Measurements from ENCODE around the gene PPM1B.
A peak's percentile ranks its signal among the peaks of the same experiment; 100 is the strongest.
"Not testable (repeated sequence)": the region's sequence is repeated elsewhere in the genome, so short reads cannot be mapped to it uniquely, and the experiment has no call there.

The PPM1B gene

DNA sequence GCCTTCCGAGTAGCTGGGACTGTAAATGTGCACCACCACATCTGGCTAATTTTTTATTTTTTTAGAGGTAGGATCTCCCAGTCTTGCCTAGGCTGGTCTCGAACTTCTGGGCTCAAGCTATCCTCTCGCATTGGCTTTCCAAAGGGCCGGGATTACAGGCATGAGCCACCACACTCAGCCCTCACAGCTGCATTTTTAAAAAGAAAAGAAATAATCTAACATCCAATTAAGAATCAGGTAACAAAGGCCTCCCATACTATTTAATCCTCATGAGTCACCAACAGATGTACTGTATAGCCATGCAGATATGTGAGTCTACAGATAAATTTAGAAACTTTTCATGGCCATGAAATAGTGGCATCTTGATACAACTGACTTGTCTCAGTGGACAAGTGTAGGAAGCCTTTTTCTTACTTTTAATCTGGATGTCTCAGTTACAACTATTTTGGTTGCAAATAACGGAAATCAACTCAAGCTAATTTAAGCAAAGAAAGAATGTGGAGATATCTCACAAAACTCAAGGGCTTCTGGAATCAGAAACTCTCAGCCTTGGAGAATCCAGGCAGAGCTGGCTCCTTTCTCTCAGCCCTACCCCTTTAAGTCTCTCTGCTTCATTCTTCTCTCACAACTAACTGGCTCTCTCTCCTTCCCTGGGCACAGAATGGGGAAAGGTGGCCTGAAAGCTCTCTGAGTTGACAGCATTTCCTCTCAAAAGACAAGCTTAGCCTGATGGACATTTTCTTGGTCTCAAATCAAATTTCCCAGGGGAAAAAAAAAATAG is 12.8 kb upstream of the PPM1B start:
- DNase-seq (ENCODE audit: low read depth in 2 of 3, low spot score in 1 of 3): no peak

DNA sequence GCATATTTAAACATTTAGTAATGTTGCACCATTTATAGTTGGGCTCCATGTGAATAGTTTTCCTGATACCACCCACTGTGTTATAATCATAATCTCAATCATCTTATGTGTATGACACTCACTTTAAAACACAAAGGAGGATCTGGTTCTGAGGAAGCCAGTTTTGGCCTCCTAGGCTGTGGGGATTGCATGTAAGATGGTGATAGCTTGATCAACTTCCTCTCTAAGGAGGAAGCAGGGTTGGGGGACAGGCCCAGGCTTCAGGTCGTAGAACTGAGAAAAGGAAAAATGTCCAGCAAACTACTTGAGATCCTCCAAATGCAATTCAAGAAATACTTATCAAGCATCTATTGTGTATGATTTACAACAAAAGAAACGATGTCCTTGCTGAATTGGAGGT is 4.9 kb upstream of the PPM1B start:
- DNase-seq (ENCODE audit: low read depth in 2 of 3, low spot score in 1 of 3): no peak

DNA sequence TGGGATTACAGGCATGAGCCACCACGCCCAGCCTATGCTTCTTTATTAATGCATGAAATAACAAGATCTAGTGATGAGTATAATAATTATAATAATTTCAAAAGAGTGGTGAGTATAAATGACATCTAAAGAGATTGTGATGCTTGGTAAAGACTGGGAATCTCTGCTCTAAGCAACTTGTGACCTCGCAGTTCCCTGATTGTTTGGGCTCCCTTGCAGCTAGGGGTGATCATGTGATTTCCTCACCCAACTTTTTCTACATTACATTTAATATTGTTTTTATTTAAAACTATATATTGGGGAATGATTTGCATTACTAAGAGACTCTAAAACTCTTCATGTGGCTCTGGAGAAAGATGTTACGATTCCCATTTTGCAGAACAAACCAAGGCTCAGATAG is 4.1 kb upstream of the PPM1B start:
- no peak for DNase-seq (ENCODE audit: low read depth in 2 of 3, low spot score in 1 of 3)

DNA sequence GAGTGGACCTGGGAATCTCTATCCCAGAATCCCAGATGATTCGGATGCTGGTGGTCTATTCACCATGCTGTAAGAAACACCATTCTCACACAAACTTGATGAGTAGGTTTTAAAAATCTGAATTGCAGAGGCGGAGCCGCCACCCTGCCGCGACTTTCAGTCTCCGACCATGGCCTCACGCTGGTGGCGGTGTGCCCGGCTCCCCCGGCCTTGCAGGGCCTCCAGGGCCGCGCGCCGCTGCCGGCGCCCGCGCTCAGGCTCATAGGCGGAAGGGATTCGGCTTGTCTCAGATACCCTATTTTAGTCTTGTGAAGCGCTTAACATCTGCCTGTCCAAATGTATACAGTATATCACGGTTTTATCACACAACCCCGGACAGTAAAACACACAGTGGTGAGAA is 2.6 kb upstream of the PPM1B start:
- no peak for DNase-seq (ENCODE audit: low read depth in 2 of 3, low spot score in 1 of 3)

DNA sequence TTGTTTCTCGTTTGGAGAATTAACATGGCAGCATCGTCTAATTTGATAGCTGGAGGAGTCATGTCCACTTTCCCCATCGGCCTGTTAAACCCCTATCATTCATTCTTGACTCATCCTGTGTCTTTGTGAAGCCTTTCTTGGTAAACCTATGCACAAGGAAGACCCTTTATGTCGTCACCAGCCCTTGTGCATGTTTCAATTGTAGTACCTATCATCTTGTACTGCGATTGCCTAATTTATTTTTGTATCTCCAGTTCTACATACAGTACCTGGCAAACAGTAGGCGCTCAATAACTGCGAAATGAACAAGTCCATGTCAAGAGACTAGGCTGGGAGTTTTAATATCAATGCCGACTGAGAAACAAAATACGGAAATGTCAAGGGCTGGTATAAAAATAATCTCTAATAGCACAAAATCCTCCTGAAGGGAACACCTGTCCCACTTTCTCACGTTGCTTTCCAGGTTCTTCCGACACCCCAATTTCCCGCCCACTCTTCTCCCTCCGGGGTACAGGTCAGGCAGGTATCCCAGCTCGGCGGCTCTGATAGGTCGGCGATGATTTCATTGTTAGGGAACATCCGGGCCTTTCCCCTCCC is 1.3 kb upstream of the PPM1B start:
- no peak for DNase-seq (ENCODE audit: low read depth in 2 of 3, low spot score in 1 of 3)

DNA sequence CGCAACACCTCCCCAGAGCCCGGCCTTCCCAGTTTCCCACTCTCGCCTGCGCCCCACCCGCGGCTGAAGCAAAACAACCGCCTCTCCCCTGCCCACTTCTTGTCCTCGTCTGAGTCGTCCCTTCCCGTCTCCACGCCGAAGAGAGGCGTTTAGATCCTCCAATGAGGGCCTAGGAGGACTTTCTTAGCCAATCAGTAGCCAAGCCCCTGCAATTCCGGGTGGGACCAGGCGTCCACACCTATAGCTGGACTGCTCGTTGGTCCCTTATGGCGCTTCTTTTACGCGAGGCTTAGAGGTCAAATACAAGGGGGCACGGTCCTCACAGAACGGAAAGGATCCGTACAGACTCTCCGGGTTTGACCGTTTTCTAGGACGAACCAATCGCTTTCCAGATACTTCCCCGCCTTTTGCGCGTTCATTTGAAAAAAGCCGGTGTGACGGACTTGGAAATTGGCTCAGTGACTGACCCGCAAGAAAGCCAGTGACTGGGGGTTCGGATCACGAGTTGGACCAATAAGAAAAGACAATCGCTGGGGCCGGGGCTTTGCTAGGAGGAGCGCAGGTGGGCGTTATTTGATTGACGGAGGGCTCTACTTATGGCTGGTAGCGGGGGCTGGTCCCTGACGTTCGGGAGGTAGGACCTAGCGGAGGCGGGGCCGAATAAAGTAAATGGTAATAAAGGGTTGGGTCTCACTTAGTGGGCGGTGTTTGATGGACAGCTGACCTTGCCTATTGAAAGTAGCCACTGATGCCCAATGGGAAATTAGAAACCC is 581 bp upstream of the PPM1B start:
- peak; percentile 95 to 96 (median 95) for DNase-seq (ENCODE audit: low read depth in 2 of 3, low spot score in 1 of 3)

DNA sequence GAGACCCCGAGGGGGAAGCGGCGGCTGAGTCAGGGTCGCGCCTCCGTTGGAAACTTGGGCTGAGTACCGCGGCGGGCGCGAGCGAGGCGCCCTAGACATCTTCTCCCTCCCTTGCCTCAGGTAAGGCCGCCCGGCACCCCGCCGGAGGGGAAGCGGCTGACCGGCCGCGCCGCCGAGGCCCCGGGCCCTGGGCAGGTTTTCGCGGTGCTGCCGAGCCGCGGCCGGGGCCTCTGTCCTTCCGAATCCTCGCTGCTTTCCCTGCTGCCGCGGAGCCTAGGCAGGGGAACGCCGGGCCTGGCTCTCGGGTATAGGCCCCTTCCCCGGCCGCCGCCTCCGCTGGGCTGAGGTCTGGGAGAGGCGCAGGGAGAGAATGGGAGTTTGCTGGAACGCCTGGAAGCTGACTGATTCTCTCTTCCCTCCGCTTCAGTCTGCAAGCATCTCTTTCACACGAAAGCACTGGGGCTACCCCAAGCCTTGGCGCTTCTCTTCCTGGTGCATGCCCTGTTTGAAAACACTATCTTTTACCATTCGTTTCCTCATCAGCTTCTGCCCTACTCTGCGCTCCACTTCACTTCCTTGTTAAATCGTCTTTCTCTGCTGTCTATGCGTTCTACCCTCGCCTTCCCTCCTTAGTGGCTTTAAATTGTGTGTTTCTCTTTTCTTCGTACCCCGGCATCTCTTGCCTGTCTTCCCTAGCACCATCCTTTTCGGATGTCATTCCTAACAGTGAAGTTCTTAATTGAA is 652 bp downstream of the PPM1B start:
- DNase-seq (ENCODE audit: low read depth in 2 of 3, low spot score in 1 of 3): peak; percentile 19 to 32 (median 19)

DNA sequence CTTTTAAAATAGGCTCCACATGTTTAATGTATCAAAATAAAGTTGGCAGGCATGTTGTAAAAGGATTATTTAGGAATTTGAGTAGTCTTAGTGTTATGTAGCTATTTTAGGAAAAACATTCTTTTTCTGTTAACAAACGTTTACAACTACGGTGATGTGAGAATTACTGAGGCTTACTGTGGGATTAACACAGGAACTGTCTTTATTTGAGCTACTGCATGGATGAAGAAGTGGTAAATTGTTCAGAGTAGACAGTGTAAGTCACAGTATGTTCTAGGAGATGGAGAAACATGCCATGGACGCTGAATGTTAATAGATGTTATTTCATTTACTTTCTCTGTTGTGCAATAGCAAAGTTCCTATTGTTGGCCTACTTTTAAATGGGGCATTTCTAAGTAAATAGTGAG is 1.6 kb downstream of the PPM1B start:
- no peak for DNase-seq (ENCODE audit: low read depth in 2 of 3, low spot score in 1 of 3)

DNA sequence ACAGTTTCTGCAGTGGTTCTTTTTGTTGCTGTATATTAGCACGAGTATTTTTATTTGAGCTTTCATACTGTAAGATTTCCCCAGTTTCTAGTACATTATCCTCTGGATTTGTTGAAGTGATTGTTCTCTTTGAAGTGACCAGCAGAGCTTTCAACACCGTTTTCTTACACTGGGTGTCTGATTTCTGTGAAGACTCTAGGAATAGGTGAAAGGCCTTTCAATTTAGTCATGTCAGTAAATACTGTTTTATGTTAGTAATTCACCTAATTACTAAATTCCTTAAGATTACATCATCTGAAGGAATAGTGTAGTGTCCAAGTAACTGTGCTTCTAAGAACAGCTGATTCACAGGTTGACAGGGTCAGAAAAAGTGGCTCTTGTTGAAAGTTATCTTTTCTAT is 2.3 kb downstream of the PPM1B start:
- no peak for DNase-seq (ENCODE audit: low read depth in 2 of 3, low spot score in 1 of 3)

DNA sequence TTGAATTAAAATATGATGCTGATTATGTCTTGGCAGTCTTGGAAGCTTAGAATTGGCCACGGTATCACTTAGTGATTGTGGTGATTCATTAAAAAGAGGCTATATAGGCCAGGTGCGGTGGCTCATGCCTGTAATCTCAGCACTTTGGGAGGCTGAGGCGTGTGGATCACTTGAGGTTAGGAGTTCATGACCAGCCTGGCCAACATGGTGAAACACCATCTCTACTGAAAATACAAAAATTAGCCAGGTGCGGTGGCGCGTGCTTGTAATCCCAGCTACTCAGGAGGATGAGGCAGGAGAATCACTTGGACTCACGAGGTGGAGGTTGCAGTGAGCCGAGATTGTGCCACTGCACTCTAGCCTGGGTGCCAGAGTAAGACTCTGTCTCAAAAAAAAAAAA is 2.8 kb downstream of the PPM1B start:
- DNase-seq (ENCODE audit: low read depth in 2 of 3, low spot score in 1 of 3): not testable (repeated sequence)

DNA sequence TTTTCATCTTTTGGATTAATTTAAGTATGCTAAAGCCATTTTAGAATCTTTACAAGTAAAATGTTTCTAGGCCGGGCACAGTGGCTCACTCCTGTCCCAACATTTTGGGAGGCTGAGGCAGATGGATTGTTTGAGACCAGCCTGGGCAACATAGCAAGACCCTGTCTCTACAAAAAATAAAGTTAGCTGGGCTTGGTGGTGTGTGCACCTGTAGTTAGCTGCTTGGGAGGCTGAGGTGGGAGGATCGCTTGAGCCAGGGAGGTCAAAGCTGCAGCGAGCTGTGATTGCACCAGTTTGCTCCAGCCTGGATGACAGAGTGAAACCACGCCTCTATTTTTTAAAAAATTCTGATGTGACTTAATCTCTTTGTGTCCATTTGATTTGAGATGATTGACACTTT is 3.9 kb downstream of the PPM1B start:
- DNase-seq (ENCODE audit: low read depth in 2 of 3, low spot score in 1 of 3): no peak

DNA sequence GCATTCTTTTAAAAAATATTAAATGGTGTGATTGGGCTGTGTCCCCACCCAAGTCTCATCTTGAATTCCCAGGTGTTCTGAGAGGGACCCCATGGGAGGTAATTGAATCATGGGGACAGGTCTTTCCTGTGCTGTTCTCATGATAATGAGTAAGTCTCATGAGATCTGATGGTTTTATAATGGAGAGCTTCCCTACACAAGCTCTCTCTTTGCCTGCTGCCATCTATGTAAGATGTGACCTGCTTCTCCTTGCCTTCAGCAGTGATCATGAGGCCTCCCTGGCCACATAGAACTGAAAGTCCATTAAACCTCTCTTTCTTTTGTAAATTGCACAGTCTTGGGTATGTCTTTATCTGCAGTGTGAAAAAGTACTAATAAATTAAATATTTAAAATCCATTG is 10.3 kb downstream of the PPM1B start:
- DNase-seq (ENCODE audit: low read depth in 2 of 3, low spot score in 1 of 3): no peak

DNA sequence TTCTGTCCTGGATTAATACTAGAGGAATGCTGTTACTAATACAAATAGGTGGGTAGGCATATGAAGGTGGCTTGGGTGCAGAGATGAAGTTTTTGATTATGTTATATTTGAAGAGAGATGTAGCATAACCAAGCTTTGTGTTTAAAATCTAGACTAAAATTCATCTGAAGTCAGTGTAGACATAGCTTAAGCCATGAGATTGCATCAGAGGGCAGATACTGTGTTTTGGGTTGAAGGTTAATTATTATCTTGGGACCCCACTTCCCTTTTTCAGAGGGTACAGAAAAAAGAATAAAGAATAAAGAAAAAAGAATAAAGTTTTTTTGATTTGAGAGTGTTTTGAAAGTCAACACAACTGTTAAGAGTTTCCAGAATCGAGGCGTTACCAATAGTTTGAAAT is 13.0 kb downstream of the PPM1B start:
- no peak for DNase-seq (ENCODE audit: low read depth in 2 of 3, low spot score in 1 of 3)

DNA sequence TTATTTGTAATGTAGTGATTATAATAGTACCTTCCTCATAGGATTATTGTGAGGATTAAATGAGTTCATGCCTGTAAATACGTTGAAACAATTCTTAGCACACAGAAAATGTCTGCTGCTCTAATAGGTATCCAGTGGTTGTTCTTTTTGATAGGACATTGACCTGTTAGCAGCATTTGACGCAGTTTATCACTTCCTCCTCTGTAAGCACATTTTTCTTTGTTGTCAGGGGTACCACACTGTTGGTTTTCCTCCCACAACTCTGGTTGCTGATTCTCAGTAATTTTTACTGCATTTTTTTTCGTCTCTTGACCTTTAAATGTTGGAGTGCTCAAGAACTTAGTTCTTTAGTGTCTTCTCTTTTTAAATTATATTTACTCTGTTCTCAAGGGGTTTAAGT is 15.4 kb downstream of the PPM1B start:
- no peak for DNase-seq (ENCODE audit: low read depth in 2 of 3, low spot score in 1 of 3)

DNA sequence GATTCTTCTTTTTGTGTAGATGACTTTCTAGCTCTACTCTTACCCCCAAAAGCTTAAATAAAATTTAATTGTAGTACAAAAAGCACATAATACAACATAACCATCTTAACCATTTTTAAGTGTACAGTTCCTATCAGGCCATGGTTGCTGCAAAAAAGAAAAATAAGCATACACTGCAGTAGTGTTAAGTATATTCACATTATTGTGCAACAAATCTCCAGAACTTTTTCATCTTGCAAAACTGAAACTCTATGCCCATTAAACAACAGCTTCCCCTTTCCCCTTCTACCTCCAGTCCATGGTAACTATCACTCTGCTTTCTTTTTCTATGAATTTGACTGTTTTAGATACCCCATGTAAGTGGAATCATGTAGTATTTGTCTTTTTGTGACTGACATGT is 18.1 kb downstream of the PPM1B start:
- DNase-seq (ENCODE audit: low read depth in 2 of 3, low spot score in 1 of 3): no peak

DNA sequence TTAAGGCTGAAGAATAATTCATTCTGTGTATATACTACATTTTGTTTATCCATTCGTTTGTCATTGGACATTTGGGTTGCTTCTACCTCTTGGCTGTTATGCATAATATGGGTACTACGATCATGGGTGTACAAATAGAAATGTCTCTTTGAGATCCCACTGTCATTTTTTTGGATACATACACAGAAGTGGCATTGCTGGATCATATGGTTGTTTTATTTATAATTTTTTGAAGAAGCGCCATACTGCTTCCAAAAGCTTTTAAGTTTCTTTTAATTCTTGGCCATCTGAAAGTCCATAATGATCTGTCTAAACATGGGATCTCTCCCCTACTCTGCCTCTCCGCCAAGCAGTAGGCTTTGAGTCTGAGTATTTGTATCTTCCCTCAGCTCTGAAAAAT is 18.6 kb downstream of the PPM1B start:
- DNase-seq (ENCODE audit: low read depth in 2 of 3, low spot score in 1 of 3): no peak

DNA sequence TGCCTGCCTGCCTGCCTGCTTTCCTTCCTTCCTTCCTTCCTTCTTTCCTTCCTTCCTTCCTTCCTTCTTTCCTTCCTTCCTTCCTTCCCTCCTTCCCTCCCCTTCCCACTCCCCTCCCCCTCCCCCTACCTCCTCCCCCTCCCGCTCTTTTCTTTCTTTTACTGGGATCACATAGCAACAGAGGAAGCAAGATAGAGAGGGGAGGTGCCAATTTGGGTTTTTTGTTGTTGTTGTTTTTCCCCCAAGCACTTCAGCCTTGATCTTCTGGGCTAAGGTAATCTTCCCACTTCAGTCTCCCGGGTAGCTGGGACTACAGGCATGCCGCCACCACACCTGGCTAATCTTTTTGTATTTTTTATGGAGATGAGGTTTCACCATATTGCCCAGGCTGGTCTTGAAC is 20.0 kb downstream of the PPM1B start:
- DNase-seq (ENCODE audit: low read depth in 2 of 3, low spot score in 1 of 3): no peak

DNA sequence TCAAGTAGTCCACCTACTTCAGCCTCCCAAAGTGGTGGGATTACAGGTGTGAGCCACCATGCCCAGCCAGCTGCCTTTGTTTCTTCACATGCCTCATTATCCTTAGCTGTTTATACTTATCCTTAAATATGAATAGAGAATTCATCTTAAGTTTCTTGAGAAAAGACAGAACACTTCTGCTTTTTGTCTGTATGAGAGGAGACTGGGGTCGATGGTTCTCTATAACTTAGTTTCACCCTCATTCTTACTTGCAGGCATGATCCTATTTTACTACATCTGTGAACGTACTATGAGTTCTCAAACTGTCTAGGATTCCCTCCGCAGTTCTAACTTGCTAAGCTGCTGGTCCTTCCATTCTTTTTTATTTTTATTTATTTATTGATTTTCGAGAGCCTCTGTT is 20.4 kb downstream of the PPM1B start:
- no peak for DNase-seq (ENCODE audit: low read depth in 2 of 3, low spot score in 1 of 3)

DNA sequence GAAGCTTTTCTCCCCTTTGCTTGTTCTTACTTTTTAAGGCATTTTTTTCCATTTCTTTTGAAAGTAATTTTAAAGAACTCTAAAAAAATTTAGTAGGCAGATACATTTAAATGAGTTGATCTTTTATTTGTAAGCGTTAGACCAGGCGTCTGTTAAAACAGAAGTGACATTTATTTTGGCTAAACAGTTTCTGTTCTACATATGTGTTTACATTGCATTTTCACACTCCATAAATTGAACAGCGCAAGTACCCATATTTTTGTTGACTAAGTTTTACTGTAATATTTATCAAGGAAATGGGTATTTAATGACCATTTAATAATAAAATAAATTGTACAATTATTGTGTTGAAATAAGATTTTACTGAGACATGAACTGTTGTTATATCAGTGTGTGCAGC is 21.9 kb downstream of the PPM1B start:
- DNase-seq (ENCODE audit: low read depth in 2 of 3, low spot score in 1 of 3): no peak

DNA sequence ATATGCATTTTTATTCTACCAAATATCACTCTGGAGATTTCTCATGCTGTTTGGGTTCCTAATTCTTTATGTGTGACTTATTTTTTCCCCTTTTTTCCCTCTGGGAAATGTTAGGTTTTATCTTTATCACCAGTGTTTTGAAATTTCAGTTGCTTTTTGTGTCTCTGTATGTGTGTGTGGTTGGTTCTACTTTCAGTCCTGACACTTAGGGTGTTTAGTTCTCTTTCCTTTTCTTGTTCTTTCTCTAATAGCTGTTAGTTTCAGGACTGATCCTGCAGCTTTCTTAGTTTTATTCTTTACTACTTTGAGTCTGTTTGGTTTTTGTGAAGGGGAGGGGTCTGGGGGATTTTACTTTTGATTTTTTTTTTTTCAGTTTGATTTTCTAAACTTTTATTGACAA is 23.1 kb downstream of the PPM1B start:
- no peak for DNase-seq (ENCODE audit: low read depth in 2 of 3, low spot score in 1 of 3)

DNA sequence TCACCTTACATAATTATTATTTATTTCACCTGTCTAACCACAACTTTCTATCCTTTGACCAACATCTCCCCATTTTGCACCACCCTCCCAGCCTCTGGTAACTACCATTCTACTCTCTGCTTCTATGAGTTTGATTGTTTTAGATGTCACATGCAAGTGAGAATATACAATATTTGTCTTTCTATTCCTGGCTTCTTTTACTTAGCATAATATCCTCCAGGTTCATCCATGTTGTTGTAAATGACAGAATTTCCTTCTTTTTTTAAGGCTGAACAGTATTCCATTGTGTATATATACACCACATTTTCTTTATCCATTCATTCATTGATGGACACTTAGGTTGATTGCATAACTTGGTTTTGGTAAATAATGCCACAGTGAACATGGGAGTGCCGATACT is 24.0 kb downstream of the PPM1B start:
- DNase-seq (ENCODE audit: low read depth in 2 of 3, low spot score in 1 of 3): no peak

DNA sequence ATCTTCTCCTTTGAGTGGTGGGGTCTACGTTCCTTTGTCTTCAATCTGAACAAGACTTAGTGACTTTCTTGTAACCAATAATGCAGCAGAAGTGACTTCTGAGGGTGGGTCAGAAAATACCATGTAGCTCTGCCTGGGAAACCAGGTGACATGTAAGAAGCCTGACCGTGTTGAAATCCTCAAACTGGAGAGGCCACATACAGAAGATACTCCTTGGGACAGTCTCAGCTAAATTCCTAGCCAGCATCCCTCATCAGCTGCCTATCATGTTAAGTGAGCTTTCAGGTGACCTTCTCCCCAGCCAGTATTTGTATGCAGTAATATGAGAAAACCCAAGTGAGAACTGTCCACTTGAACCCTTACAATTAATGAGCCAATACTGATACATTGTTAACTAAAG is 27.0 kb downstream of the PPM1B start:
- DNase-seq (ENCODE audit: low read depth in 2 of 3, low spot score in 1 of 3): no peak

Measured in stimulated activated CD4-positive, alpha-beta T cell treated with anti-CD3 and anti-CD28 coated beads, Interleukin-12 subunit alpha, Interleukin-12 subunit beta, amount 100 ng/mL, for 48 hours (primary cell).